SW 1271 (cell line): Measurements from ENCODE around the gene HCFC2.
A peak's percentile ranks its signal among the peaks of the same experiment; 100 is the strongest.
"Not testable (repeated sequence)": the region's sequence is repeated elsewhere in the genome, so short reads cannot be mapped to it uniquely, and the experiment has no call there.

Experiments
- DNase-seq, 2 experiments: peaks; one replicate each; lab custom pipeline; 2025; lab: John Stamatoyannopoulos, UW

Gene HCFC2

DNA sequence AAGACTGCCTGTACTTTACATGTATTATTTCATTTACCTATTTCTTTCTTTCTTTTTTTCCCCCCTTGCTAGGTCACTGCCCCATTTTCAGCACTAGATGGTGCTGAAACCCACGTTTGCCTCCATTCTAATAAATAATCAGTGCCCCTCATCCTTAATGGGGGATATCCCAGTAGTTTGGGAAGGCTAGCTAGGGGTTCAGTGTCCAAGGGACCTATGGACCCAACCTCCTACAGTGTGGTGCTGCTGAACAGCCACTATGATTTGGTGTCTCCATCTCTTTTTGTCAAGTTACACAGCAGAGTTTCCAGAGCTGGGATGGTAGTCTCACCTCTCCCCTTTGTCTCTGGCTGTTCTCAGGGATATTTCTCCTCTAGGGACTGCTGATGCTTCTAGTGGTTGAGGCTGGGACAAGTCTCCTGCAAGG lies 6.5 kb upstream of the HCFC2 start:
- DNase-seq, result peak in 1 of 2 experiments; percentile 27

DNA sequence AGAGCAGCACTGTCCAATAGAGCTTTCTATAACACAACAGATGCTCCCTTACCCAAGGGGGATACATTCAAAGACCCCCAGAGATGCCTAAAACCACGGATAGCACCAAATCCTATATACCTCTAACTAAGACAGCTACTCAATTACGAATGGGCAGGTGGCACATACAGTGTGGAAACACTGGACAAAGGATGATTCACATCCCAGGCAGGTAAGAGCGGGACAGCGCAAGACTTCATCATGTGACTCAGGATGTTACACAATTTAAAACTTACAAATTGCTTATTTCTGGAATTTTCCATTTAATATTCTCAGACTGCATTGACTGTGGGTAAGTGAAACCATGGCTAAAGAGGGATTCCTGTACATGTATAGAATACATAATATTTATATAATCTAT lies 5.5 kb upstream of the HCFC2 start:
- DNase-seq, result no peak

DNA sequence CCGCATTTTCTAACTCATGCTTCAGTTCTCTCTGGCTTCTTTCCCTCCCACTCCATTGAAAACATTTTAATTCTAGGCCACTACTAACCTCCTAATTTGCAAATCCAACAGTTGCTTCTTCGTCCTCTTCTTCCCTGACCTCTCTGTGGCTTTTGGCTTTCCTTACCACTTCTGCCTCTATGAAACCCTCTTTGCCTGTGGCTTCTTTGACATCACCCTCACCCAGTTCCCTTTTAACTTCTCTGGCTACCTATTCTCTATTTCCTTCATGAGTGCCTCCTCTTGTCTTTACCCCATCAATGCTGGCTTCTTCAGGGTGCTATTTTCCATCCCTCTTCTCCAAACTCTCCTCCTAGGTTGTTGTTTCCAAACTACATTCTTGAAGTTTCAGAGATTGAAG lies 4.4 kb upstream of the HCFC2 start:
- DNase-seq, result no peak

DNA sequence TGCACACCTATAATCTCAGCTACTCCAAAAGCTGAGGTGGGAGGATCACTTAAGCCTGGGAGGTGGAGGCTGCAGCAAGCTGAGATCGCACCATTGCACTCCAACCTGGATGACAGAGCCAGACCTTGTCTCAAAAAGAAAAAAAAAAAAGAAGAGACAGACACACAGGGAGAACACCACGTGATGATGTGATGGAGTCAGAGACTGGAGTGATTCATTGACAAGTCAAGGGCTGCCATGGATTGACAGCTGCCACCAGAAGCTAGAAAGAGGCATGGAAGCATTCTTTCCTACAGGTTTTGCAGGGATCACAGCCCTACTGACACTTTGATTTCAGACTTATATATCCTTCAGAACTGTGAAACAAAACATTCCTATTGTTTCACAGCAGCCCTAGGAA lies 3.5 kb upstream of the HCFC2 start:
- no peak for DNase-seq

- peak in 1 of 2 experiments; percentile 67 for DNase-seq
These were observed 660 bp upstream of the HCFC2 start for GRCh38 chr12:104063712-104064030.

- no peak for DNase-seq
These were observed 604 bp downstream of the HCFC2 start for GRCh38 chr12:104064842-104065427.

- DNase-seq, result no peak
These were observed 7.8 kb downstream of the HCFC2 start for GRCh38 chr12:104072099-104072498.

- no peak for DNase-seq
These were observed 9.4 kb downstream of the HCFC2 start for GRCh38 chr12:104073699-104074098.

GRCh38 chr12:104079024-104079423 lies 14.7 kb downstream of the HCFC2 start:
- DNase-seq, result no peak

- DNase-seq, result no peak
These were observed 16.4 kb downstream of the HCFC2 start for GRCh38 chr12:104080764-104081163.

DNA sequence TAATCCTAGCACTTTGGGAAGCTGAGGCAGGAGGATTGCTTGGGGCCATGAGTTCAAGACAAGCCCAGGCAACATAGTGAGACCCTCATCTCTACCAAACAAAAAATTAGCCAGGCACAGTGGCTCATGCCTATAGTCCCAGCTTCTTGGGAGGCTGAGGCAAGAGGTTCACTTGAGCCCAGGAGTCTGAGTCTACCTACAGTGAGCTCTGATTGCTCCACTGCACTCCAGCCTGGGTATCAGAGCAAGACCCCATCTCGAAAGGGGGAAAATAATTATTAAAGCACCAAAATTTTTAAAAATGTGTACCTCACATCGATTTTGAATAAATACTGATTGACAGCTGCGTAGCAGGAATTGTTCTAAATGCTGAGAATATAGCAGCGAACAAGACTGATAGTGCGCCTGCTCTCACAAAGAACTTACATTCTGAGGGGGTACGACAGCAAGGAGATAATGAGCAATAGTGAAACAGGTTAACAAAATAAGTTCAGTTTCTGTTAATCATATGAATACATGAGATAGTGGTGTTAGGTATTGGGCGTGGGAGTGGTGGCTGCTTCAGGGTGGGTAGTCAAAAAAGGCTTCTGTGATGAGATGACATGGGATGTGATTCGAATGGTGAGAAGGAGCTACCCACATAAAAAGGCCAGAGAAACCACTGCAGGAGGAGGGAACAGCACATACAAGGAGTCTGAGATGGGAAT lies 19.6 kb downstream of the HCFC2 start:
- no peak for DNase-seq

- DNase-seq, result no peak
These were observed 26.4 kb downstream of the HCFC2 start for GRCh38 chr12:104090685-104091084.

DNA sequence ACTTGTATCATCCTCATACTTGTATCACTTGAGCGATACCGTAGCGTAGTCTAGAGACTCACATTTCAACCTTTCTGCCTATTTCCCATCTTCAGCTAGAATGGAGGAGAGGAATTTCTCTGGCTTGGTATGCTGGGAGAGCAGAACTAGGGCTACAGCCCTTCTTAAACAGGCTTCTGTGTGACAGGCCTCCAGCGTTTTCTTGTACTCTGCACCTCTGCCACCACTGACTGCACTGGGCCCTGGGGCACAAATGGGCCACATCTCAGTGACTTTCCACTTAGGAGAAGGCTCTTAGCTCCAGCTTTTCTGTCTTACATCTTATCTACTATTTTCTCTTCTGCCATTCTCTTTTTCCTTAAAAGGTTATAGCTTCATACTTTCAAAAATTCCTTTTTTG lies 26.8 kb downstream of the HCFC2 start:
- DNase-seq, result no peak

- no peak for DNase-seq
These were observed 30.0 kb downstream of the HCFC2 start for GRCh38 chr12:104094284-104094683.

GRCh38 chr12:104095289-104095688 lies 31.0 kb downstream of the HCFC2 start:
- no peak for DNase-seq

GRCh38 chr12:104097954-104098353 lies 33.6 kb downstream of the HCFC2 start:
- no peak for DNase-seq

- DNase-seq, result no peak
These were observed 41.1 kb downstream of the HCFC2 start for GRCh38 chr12:104105461-104105860.

DNA sequence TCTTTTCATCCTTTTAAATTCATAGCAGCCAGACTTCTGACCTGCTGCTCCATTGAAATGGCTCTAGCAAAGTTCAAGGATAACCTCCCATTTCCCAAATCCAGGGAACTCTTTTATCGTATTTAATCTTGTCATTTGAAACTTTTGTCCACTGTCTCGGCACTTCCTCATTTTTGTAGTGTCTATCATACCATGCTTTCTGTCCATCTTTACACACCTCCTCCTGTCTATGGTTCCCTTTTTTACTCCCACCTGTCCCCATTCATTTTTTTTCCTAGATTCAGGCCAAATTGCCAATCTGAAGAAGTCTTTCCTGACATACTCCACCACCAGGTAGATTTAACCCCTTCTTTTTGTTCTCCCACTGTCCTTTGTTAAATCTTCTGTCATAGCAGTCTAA lies 42.6 kb downstream of the HCFC2 start:
- DNase-seq, result no peak

- DNase-seq, result peak; percentile 36 to 66
These were observed 44.6 kb downstream of the HCFC2 start for GRCh38 chr12:104108755-104109445.

GRCh38 chr12:104109446-104110271 lies 45.3 kb downstream of the HCFC2 start:
- no peak for DNase-seq

DNA sequence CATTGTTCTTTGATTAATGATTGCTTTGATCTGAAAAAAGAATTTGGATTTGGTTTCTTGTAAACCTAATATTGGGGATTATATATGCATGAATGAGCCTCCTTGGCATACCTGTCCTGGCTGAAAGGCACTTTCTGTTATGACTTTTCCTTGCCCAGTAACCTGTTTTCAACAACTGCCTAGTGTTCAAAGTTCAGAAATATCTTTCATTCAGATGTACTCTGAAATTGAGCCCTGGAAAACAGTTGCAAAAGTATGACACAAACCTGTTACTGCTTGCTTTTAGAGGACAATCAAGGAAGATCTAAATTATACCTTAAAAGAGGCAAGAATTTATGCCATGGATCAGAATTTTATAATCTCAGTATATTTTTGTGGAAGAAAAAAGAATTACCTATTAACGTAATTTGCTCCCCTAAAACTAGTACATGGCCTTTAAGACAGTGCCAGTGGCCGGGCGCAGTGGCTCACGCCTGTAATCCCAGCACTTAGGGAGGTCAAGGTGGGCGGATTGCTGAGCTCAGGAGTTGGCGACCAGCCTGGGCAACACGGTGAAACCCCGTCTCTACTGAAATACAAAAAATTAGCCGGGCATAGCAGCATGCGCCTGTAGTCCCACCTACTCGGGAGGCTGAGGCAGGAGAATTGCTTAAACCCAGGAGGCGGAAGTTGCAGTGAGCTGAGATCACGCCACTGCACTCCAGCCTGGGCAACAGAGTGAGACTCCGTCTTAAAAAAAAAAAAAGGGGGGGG lies 50.7 kb downstream of the HCFC2 start:
- not testable (repeated sequence) for DNase-seq

DNA sequence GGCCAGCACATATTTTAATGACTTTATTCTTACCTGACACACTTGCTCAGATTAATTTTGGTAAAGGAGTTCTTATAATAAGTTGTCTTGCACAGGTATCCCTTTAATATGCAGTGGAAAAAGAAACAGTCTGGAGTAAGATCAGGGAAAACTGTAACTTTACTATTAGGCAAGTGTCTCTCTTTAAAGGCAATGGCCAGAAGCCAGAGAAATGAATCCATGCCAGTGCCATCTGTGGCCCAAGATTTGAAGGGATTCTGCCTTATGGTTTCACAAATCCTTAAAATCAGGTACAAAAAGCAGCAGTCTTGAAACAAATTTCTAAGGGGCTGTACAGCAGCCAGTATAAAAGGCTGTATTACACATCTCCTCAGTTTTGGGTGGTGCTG lies 51.2 kb downstream of the HCFC2 start:
- no peak for DNase-seq
